GM18870 (cell line): ENCODE measurements around the gene EXT2.

Experiments
- ATAC-seq: cut with Tn5 transposase; IDR thresholded peaks from one replicate; pipeline ENCODE4 v1.9.1; 2021; ENCODE audit warnings: moderate library complexity; ENCODE audit not compliant: unreplicated experiment

EXT2 gene

GRCh38 chr11:44095506-44096359 is at the start of gene EXT2:
TSS of gene EXT2 (plus strand) at chr11:44095678. CDS start at chr11:44107713, 12,035 bp downstream.
- ATAC-seq, result peak; percentile 61

GRCh38 chr11:44046182-44046581 is 49.3 kb upstream of the EXT2 start:
- ATAC-seq, result no peak

- no peak for ATAC-seq
Observed at GRCh38 chr11:44047298-44047697, 48.2 kb upstream of the EXT2 start.

- no peak for ATAC-seq
Observed at GRCh38 chr11:44047931-44048431, 47.5 kb upstream of the EXT2 start, which contains the start of gene ACCSL. TSS of gene ACCSL (plus strand) at chr11:44047981. CDS start at chr11:44048037, 56 bp downstream.

GRCh38 chr11:44049832-44050231 is 45.6 kb upstream of the EXT2 start:
- no peak for ATAC-seq

- no peak for ATAC-seq
Observed at GRCh38 chr11:44051171-44051570, 44.3 kb upstream of the EXT2 start.

- ATAC-seq, result no peak
Observed at GRCh38 chr11:44057340-44057739, 38.1 kb upstream of the EXT2 start.

GRCh38 chr11:44058275-44058674 is 37.2 kb upstream of the EXT2 start:
- no peak for ATAC-seq

GRCh38 chr11:44065161-44065661 is 30.3 kb upstream of the EXT2 start:
- no peak for ATAC-seq

- peak; percentile 89 for ATAC-seq
Observed at GRCh38 chr11:44065841-44066731, 29.4 kb upstream of the EXT2 start, which contains the start of gene ACCS. TSS of gene ACCS (plus strand) at chr11:44066270. CDS start at chr11:44067628, 1,358 bp downstream.

- no peak for ATAC-seq
Observed at GRCh38 chr11:44066732-44067141, 28.7 kb upstream of the EXT2 start.

GRCh38 chr11:44067266-44067665 is 28.2 kb upstream of the EXT2 start:
- ATAC-seq, result no peak

- ATAC-seq, result no peak
Observed at GRCh38 chr11:44068180-44068579, 27.3 kb upstream of the EXT2 start.

- ATAC-seq, result no peak
Observed at GRCh38 chr11:44071157-44071556, 24.3 kb upstream of the EXT2 start.

GRCh38 chr11:44072757-44073658 is 22.5 kb upstream of the EXT2 start:
- ATAC-seq, result no peak

GRCh38 chr11:44078794-44079193 is 16.7 kb upstream of the EXT2 start:
- no peak for ATAC-seq

- ATAC-seq, result no peak
Observed at GRCh38 chr11:44079376-44079775, 16.1 kb upstream of the EXT2 start.

- ATAC-seq, result no peak
Observed at GRCh38 chr11:44080951-44081350, 14.5 kb upstream of the EXT2 start.

- ATAC-seq, result no peak
Observed at GRCh38 chr11:44082645-44083044, 12.8 kb upstream of the EXT2 start.

- no peak for ATAC-seq
Observed at GRCh38 chr11:44083433-44083832, 12.0 kb upstream of the EXT2 start.
